PC-9 (cell line): ENCODE data around the gene UBE2D3. TPM values are rescaled to one million over a fixed set of nuclear protein-coding genes. Genes with fewer than 3 reads are reported as not detected.

ENCODE experiments used
- BruUV-seq: library from RNA; stranded (reverse); fragments of 400-500 nt; replicated peaks from 2 replicates; lab custom pipeline; 2021; lab: Mats Ljungman, UMichigan
- CTCF ChIA-PET: fragments of 300-600 bp; sonication (Branson Sonifier 250); formaldehyde crosslinking; loops from one replicate; lab custom pipeline; 2022; ENCODE audit warnings: antibody characterized with exemption; lab: Charles Lee
- POLR2A ChIA-PET: fragments of 300-600 bp; sonication (Branson Sonifier 250); formaldehyde crosslinking; loops from one replicate; lab custom pipeline; 2022; ENCODE audit warnings: antibody characterized with exemption; ENCODE audit not compliant: unreplicated experiment; lab: Charles Lee
- DNase-seq, 2 experiments: peaks; one replicate each; pipeline versions ENCODE4 v3.0.0 to v3.0.0-alpha.2; 2015 to 2022; ENCODE audit warnings: mixed read lengths in 1 of 2
- H2AFZ ChIP-seq: fragments of 200-600 bp; sonication (generic); 2 replicates; pipeline ENCODE4 v1.8.1; 2017; ENCODE audit warnings: antibody characterized with exemption
- H3F3A ChIP-seq: fragments of 200-600 bp; sonication (generic); 2 replicates; pipeline ENCODE4 v1.8.1; 2017; ENCODE audit warnings: antibody characterized with exemption, mild to moderate bottlenecking, low read depth; ENCODE audit not compliant: insufficient read depth
- H3K27ac ChIP-seq: fragments of 200-600 bp; sonication (generic); 2 replicates; pipeline ENCODE4 v1.6.1; 2016; ENCODE audit warnings: mixed run types
- H3K27me3 ChIP-seq: fragments of 200-600 bp; sonication (generic); 2 replicates; pipeline ENCODE4 v1.6.1; 2016; ENCODE audit warnings: low read depth, mixed run types; ENCODE audit not compliant: insufficient read depth
- H3K36me3 ChIP-seq: fragments of 200-600 bp; sonication (generic); 2 replicates; pipeline ENCODE4 v1.6.1; 2016; ENCODE audit warnings: low read depth, mixed run types
- H3K4me1 ChIP-seq: fragments of 200-600 bp; sonication (generic); replicated peaks from 2 replicates; pipeline ENCODE4 v1.6.1; 2016; ENCODE audit warnings: mixed run types; ENCODE audit not compliant: insufficient read depth
- H3K4me2 ChIP-seq: fragments of 200-600 bp; sonication (generic); 2 replicates; pipeline ENCODE4 v1.6.1; 2017; ENCODE audit warnings: mixed run types
- H3K4me3 ChIP-seq: fragments of 200-600 bp; sonication (generic); 2 replicates; pipeline ENCODE4 v1.6.1; 2016; ENCODE audit warnings: mixed run types
- H3K79me2 ChIP-seq: fragments of 200-600 bp; sonication (generic); 2 replicates; pipeline ENCODE4 v1.6.1; 2017; ENCODE audit warnings: low read depth, mixed run types
- H3K9me2 ChIP-seq: fragments of 200-600 bp; sonication (generic); 2 replicates; pipeline ENCODE4 v1.8.1; 2017; ENCODE audit warnings: mild to moderate bottlenecking; ENCODE audit not compliant: insufficient read depth
- H3K9me3 ChIP-seq: fragments of 200-600 bp; sonication (generic); 2 replicates; pipeline ENCODE4 v1.8.1; 2016; ENCODE audit warnings: low read depth; ENCODE audit not compliant: insufficient read depth
- H4K20me1 ChIP-seq: fragments of 200-600 bp; sonication (generic); 2 replicates; pipeline ENCODE4 v1.8.1; 2017; ENCODE audit not compliant: insufficient read depth
- CTCF ChIP-seq: fragments of 200-600 bp; sonication (generic); conservative IDR thresholded peaks from 2 replicates; pipeline ENCODE4 v1.6.1; 2017; ENCODE audit warnings: mixed run types, antibody characterized with exemption, mild to moderate bottlenecking, moderate library complexity
- EZH2 ChIP-seq: fragments of 200-600 bp; sonication (generic); IDR thresholded peaks from 2 replicates; pipeline ENCODE4 v1.8.0; 2017; ENCODE audit warnings: antibody characterized with exemption, low read depth
- intact Hi-C: fragments of 100-400 bp; cut with micrococcal nuclease; formaldehyde crosslinking; loops from one replicate; pipeline ENCODE4 v1.10.0; 2022; ENCODE audit not compliant: unreplicated experiment
- total RNA-seq: library from RNA; stranded (reverse); gene quantifications from 2 replicates; pipeline ENCODE4 v1.2.3, GENCODE V29; 2021

Gene UBE2D3
- total RNA-seq, 1 experiment from 2014 or later, result 183 TPM

DNA sequence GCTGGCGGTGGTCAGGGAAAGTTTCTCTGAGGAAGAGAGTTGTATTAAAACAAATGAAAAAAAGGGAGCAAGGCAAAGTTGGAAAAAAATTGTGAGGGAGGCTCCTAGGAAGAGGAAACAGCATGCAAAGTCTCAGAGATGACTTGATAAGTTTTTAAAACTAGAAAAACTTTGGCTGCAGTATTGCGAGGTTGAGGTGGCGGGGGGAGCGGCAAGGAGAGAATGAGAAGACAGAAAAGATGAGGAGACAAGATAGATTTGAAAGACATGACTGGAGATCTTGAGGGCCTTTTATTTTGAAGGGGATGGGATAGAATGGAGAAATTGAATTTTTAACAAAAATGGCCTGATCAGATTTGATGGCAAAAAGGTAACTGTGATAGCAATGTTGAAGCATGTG lies 4.8 kb upstream of the UBE2D3 start:
- H3K9me3 ChIP-seq, result no peaks in the 10 kb centered on the region
- no peak for TF ChIP-seq EZH2
- no peak for TF ChIP-seq CTCF
- H3K27me3 ChIP-seq, result no peaks in the 10 kb centered on the region
- CTCF ChIA-PET, result no interaction called here
- POLR2A ChIA-PET, result no interaction called here
- H3F3A ChIP-seq, result peaks cover 15% of the 10 kb centered on the region; the same call in 1 of the 2 replicates
- DNase-seq, result no peak
- H3K27ac ChIP-seq, result no peak overlapping the region
- BruUV-seq, result no TSS peak
- intact Hi-C loops, result no loop called here
- peaks cover 14% of the 10 kb centered on the region for H3K4me1 ChIP-seq
- no peak overlapping the region for H2AFZ ChIP-seq
- H3K4me2 ChIP-seq, result no peak overlapping the region
- peaks cover 18% of the 10 kb centered on the region for H3K79me2 ChIP-seq
- no peak overlapping the region for H3K4me3 ChIP-seq
- H4K20me1 ChIP-seq, result no peaks in the 10 kb centered on the region
- H3K36me3 ChIP-seq, result no peaks in the 10 kb centered on the region
- H3K9me2 ChIP-seq, result no peaks in the 10 kb centered on the region

- no peak for DNase-seq
- H3K4me3 ChIP-seq, result no peak overlapping the region
- POLR2A ChIA-PET, result interaction anchor here (0.5 to 0.6 kb wide), 2 partner anchors 310 to 1462 kb away, joined by 3 to 6 read pairs; no protein-coding TSS in a partner anchor
- H3F3A ChIP-seq, result peaks cover 33% of the 10 kb centered on the region
- TF ChIP-seq CTCF, result no peak
- no peak for TF ChIP-seq EZH2
- peaks cover 37% of the 10 kb centered on the region for H3K79me2 ChIP-seq
- no TSS peak for BruUV-seq
- peak overlapping the region; percentile 99; the same call in 1 of the 2 replicates for H3K27ac ChIP-seq
- peak overlapping the region; percentile 87 for H3K4me2 ChIP-seq
- no peak overlapping the region for H2AFZ ChIP-seq
- no peaks in the 10 kb centered on the region for H3K27me3 ChIP-seq
- no peaks in the 10 kb centered on the region for H3K9me3 ChIP-seq
- H3K36me3 ChIP-seq, result peaks cover 5% of the 10 kb centered on the region
- CTCF ChIA-PET, result no interaction called here
- intact Hi-C loops, result loop anchor here (5.0 kb wide), 3 partner anchors 187 to 398 kb away; partner anchors contain the start of gene SLC9B1
- H3K4me1 ChIP-seq, result peaks cover 14% of the 10 kb centered on the region
- peaks cover 5% of the 10 kb centered on the region; the same call in 1 of the 2 replicates for H4K20me1 ChIP-seq
- no peaks in the 10 kb centered on the region for H3K9me2 ChIP-seq
Measured at GRCh38 chr4:102829803-102830202, 2.5 kb upstream of the UBE2D3 start.

GRCh38 chr4:102828497-102828808 lies 1.1 kb upstream of the UBE2D3 start:
- Histone ChIP-seq H3K36me3 (peaks cover 18% of the 10 kb centered on the region), H3K27ac (peak overlapping the region; percentile 99), H3K79me2 (peaks cover 51% of the 10 kb centered on the region), H2AFZ (peak overlapping the region; percentile 72), H4K20me1 (peaks cover 19% of the 10 kb centered on the region), H3K27me3 (no peaks in the 10 kb centered on the region), H3K4me2 (peak overlapping the region; percentile 87), H3K4me3 (peak overlapping the region; percentile 58), H3K9me2 (no peaks in the 10 kb centered on the region), H3K9me3 (no peaks in the 10 kb centered on the region), H3F3A (peaks cover 33% of the 10 kb centered on the region), H3K4me1 (peaks cover 26% of the 10 kb centered on the region)
- no peak for DNase-seq
- ChIA-PET POLR2A (interaction anchor here (0.6 to 1.9 kb wide), 2 partner anchors 40 to 955 kb away, joined by 4 to 21 read pairs; partner anchors contain the start of gene CISD2), CTCF (interaction anchor here (0.6 kb wide), 1 partner anchor 1508 kb away, joined by 4 read pairs; no protein-coding TSS in a partner anchor)
- intact Hi-C loops, result loop anchor here (1.0 to 5.0 kb wide), 4 partner anchors 41 to 396 kb away; partner anchors contain the start of gene SLC9B1
- TF ChIP-seq CTCF (no peak), EZH2 (no peak)
- BruUV-seq, result TSS peak; percentile 83
